ENCODE measurements around the gene CLNK.

The CLNK gene

GRCh38 chr4:10688846-10689245 is 4.3 kb upstream of the CLNK start:
- Histone ChIP-seq H3K36me3 (ENCODE audit: control insufficient read depth in 2 of 2, insufficient read depth in 2 of 2, low read length in 2 of 2) (no peaks in the 10 kb centered on the region), H3K27ac (ENCODE audit: low read depth in 2 of 2, low read length in 2 of 2) (no peak overlapping the region), H3K4me1 (ENCODE audit: control insufficient read depth in 2 of 2, insufficient read depth in 2 of 2, low read length in 2 of 2) (peaks cover 3 to 6% of the 10 kb centered on the region in 2 donors), H3K9ac (ENCODE audit: low read depth in 1 of 2, low read length in 2 of 2) (no peak overlapping the region), H3K4me3 (ENCODE audit: low read length in 2 of 2) (no peak overlapping the region), H3K27me3 (ENCODE audit: control insufficient read depth in 2 of 2, insufficient read depth in 2 of 2, low read length in 2 of 2) (no peaks in the 10 kb centered on the region), H3K9me3 (ENCODE audit: control insufficient read depth in 2 of 2, low read length in 2 of 2) (no peaks in the 10 kb centered on the region)

GRCh38 chr4:10688022-10688421 is 3.5 kb upstream of the CLNK start:
- Histone ChIP-seq H3K9ac (ENCODE audit: low read depth in 1 of 2, low read length in 2 of 2) (no peak overlapping the region), H3K9me3 (ENCODE audit: control insufficient read depth in 2 of 2, low read length in 2 of 2) (no peaks in the 10 kb centered on the region), H3K27ac (ENCODE audit: low read depth in 2 of 2, low read length in 2 of 2) (no peak overlapping the region), H3K4me1 (ENCODE audit: control insufficient read depth in 2 of 2, insufficient read depth in 2 of 2, low read length in 2 of 2) (peaks cover 0 to 3% of the 10 kb centered on the region in 2 donors), H3K4me3 (ENCODE audit: low read length in 2 of 2) (no peak overlapping the region), H3K36me3 (ENCODE audit: control insufficient read depth in 2 of 2, insufficient read depth in 2 of 2, low read length in 2 of 2) (no peaks in the 10 kb centered on the region), H3K27me3 (ENCODE audit: control insufficient read depth in 2 of 2, insufficient read depth in 2 of 2, low read length in 2 of 2) (no peaks in the 10 kb centered on the region)

GRCh38 chr4:10687526-10687925 is 3.0 kb upstream of the CLNK start:
- Histone ChIP-seq H3K4me3 (ENCODE audit: low read length in 2 of 2) (no peak overlapping the region), H3K4me1 (ENCODE audit: control insufficient read depth in 2 of 2, insufficient read depth in 2 of 2, low read length in 2 of 2) (peaks cover 0 to 3% of the 10 kb centered on the region in 2 donors), H3K9me3 (ENCODE audit: control insufficient read depth in 2 of 2, low read length in 2 of 2) (no peaks in the 10 kb centered on the region), H3K27me3 (ENCODE audit: control insufficient read depth in 2 of 2, insufficient read depth in 2 of 2, low read length in 2 of 2) (no peaks in the 10 kb centered on the region), H3K9ac (ENCODE audit: low read depth in 1 of 2, low read length in 2 of 2) (no peak overlapping the region), H3K27ac (ENCODE audit: low read depth in 2 of 2, low read length in 2 of 2) (no peak overlapping the region), H3K36me3 (ENCODE audit: control insufficient read depth in 2 of 2, insufficient read depth in 2 of 2, low read length in 2 of 2) (no peaks in the 10 kb centered on the region)

GRCh38 chr4:10682397-10682796 is 2.2 kb downstream of the CLNK start:
- no peaks in the 10 kb centered on the region for H3K27me3 ChIP-seq (ENCODE audit: control insufficient read depth in 2 of 2, insufficient read depth in 2 of 2, low read length in 2 of 2)
- no peaks in the 10 kb centered on the region for H3K9me3 ChIP-seq (ENCODE audit: control insufficient read depth in 2 of 2, low read length in 2 of 2)
- H3K9ac ChIP-seq (ENCODE audit: low read depth in 1 of 2, low read length in 2 of 2): no peak overlapping the region
- no peak overlapping the region for H3K27ac ChIP-seq (ENCODE audit: low read depth in 2 of 2, low read length in 2 of 2)
- no peak overlapping the region for H3K4me3 ChIP-seq (ENCODE audit: low read length in 2 of 2)
- no peaks in the 10 kb centered on the region for H3K4me1 ChIP-seq (ENCODE audit: control insufficient read depth in 2 of 2, insufficient read depth in 2 of 2, low read length in 2 of 2)
- no peaks in the 10 kb centered on the region for H3K36me3 ChIP-seq (ENCODE audit: control insufficient read depth in 2 of 2, insufficient read depth in 2 of 2, low read length in 2 of 2)

- no peaks in the 10 kb centered on the region for H3K9me3 ChIP-seq (ENCODE audit: control insufficient read depth in 2 of 2, low read length in 2 of 2)
- no peaks in the 10 kb centered on the region for H3K27me3 ChIP-seq (ENCODE audit: control insufficient read depth in 2 of 2, insufficient read depth in 2 of 2, low read length in 2 of 2)
- H3K36me3 ChIP-seq (ENCODE audit: control insufficient read depth in 2 of 2, insufficient read depth in 2 of 2, low read length in 2 of 2): no peaks in the 10 kb centered on the region
- no peak overlapping the region for H3K9ac ChIP-seq (ENCODE audit: low read depth in 1 of 2, low read length in 2 of 2)
- no peaks in the 10 kb centered on the region for H3K4me1 ChIP-seq (ENCODE audit: control insufficient read depth in 2 of 2, insufficient read depth in 2 of 2, low read length in 2 of 2)
- no peak overlapping the region for H3K4me3 ChIP-seq (ENCODE audit: low read length in 2 of 2)
- H3K27ac ChIP-seq (ENCODE audit: low read depth in 2 of 2, low read length in 2 of 2): no peak overlapping the region
Measured at GRCh38 chr4:10677796-10678497, 6.6 kb downstream of the CLNK start.

GRCh38 chr4:10673817-10674369 is 10.7 kb downstream of the CLNK start:
- H3K9ac ChIP-seq (ENCODE audit: low read depth in 1 of 2, low read length in 2 of 2): no peak overlapping the region
- H3K36me3 ChIP-seq (ENCODE audit: control insufficient read depth in 2 of 2, insufficient read depth in 2 of 2, low read length in 2 of 2): no peaks in the 10 kb centered on the region
- no peaks in the 10 kb centered on the region for H3K4me1 ChIP-seq (ENCODE audit: control insufficient read depth in 2 of 2, insufficient read depth in 2 of 2, low read length in 2 of 2)
- no peak overlapping the region for H3K4me3 ChIP-seq (ENCODE audit: low read length in 2 of 2)
- H3K9me3 ChIP-seq (ENCODE audit: control insufficient read depth in 2 of 2, low read length in 2 of 2): no peaks in the 10 kb centered on the region
- no peak overlapping the region for H3K27ac ChIP-seq (ENCODE audit: low read depth in 2 of 2, low read length in 2 of 2)
- no peaks in the 10 kb centered on the region for H3K27me3 ChIP-seq (ENCODE audit: control insufficient read depth in 2 of 2, insufficient read depth in 2 of 2, low read length in 2 of 2)

- no peaks in the 10 kb centered on the region for H3K4me1 ChIP-seq (ENCODE audit: control insufficient read depth in 2 of 2, insufficient read depth in 2 of 2, low read length in 2 of 2)
- no peak overlapping the region for H3K27ac ChIP-seq (ENCODE audit: low read depth in 2 of 2, low read length in 2 of 2)
- H3K36me3 ChIP-seq (ENCODE audit: control insufficient read depth in 2 of 2, insufficient read depth in 2 of 2, low read length in 2 of 2): no peaks in the 10 kb centered on the region
- H3K9ac ChIP-seq (ENCODE audit: low read depth in 1 of 2, low read length in 2 of 2): no peak overlapping the region
- H3K4me3 ChIP-seq (ENCODE audit: low read length in 2 of 2): no peak overlapping the region
- H3K27me3 ChIP-seq (ENCODE audit: control insufficient read depth in 2 of 2, insufficient read depth in 2 of 2, low read length in 2 of 2): no peaks in the 10 kb centered on the region
- no peaks in the 10 kb centered on the region for H3K9me3 ChIP-seq (ENCODE audit: control insufficient read depth in 2 of 2, low read length in 2 of 2)
Measured at GRCh38 chr4:10672379-10672778, 12.2 kb downstream of the CLNK start.

- H3K27me3 ChIP-seq (ENCODE audit: control insufficient read depth in 2 of 2, insufficient read depth in 2 of 2, low read length in 2 of 2): no peaks in the 10 kb centered on the region
- H3K4me1 ChIP-seq (ENCODE audit: control insufficient read depth in 2 of 2, insufficient read depth in 2 of 2, low read length in 2 of 2): no peaks in the 10 kb centered on the region
- no peak overlapping the region for H3K27ac ChIP-seq (ENCODE audit: low read depth in 2 of 2, low read length in 2 of 2)
- H3K9me3 ChIP-seq (ENCODE audit: control insufficient read depth in 2 of 2, low read length in 2 of 2): no peaks in the 10 kb centered on the region
- H3K9ac ChIP-seq (ENCODE audit: low read depth in 1 of 2, low read length in 2 of 2): no peak overlapping the region
- H3K36me3 ChIP-seq (ENCODE audit: control insufficient read depth in 2 of 2, insufficient read depth in 2 of 2, low read length in 2 of 2): no peaks in the 10 kb centered on the region
- H3K4me3 ChIP-seq (ENCODE audit: low read length in 2 of 2): no peak overlapping the region
Measured at GRCh38 chr4:10671799-10672198, 12.8 kb downstream of the CLNK start.

- H3K36me3 ChIP-seq (ENCODE audit: control insufficient read depth in 2 of 2, insufficient read depth in 2 of 2, low read length in 2 of 2): no peaks in the 10 kb centered on the region
- H3K9me3 ChIP-seq (ENCODE audit: control insufficient read depth in 2 of 2, low read length in 2 of 2): no peaks in the 10 kb centered on the region
- no peak overlapping the region for H3K4me3 ChIP-seq (ENCODE audit: low read length in 2 of 2)
- H3K27ac ChIP-seq (ENCODE audit: low read depth in 2 of 2, low read length in 2 of 2): no peak overlapping the region
- H3K27me3 ChIP-seq (ENCODE audit: control insufficient read depth in 2 of 2, insufficient read depth in 2 of 2, low read length in 2 of 2): no peaks in the 10 kb centered on the region
- no peaks in the 10 kb centered on the region for H3K4me1 ChIP-seq (ENCODE audit: control insufficient read depth in 2 of 2, insufficient read depth in 2 of 2, low read length in 2 of 2)
- H3K9ac ChIP-seq (ENCODE audit: low read depth in 1 of 2, low read length in 2 of 2): no peak overlapping the region
Measured at GRCh38 chr4:10671366-10671765, 13.2 kb downstream of the CLNK start.

- Histone ChIP-seq H3K4me1 (ENCODE audit: control insufficient read depth in 2 of 2, insufficient read depth in 2 of 2, low read length in 2 of 2) (no peaks in the 10 kb centered on the region), H3K27me3 (ENCODE audit: control insufficient read depth in 2 of 2, insufficient read depth in 2 of 2, low read length in 2 of 2) (no peaks in the 10 kb centered on the region), H3K9me3 (ENCODE audit: control insufficient read depth in 2 of 2, low read length in 2 of 2) (no peaks in the 10 kb centered on the region), H3K36me3 (ENCODE audit: control insufficient read depth in 2 of 2, insufficient read depth in 2 of 2, low read length in 2 of 2) (no peaks in the 10 kb centered on the region), H3K9ac (ENCODE audit: low read depth in 1 of 2, low read length in 2 of 2) (no peak overlapping the region), H3K27ac (ENCODE audit: low read depth in 2 of 2, low read length in 2 of 2) (no peak overlapping the region), H3K4me3 (ENCODE audit: low read length in 2 of 2) (no peak overlapping the region)
Measured at GRCh38 chr4:10670321-10670720, 14.2 kb downstream of the CLNK start.

Measured in mucosa of rectum (tissue), 2 donors.